IPS DF 4.7 (cell line): ENCODE measurements around the gene NADSYN1.

Experiments
- DNase-seq: peaks from one replicate; pipeline ENCODE4 v3.0.0-alpha.2; 2013; ENCODE audit warnings: low spot score; ENCODE audit errors: extremely low read depth

NADSYN1 gene

DNA sequence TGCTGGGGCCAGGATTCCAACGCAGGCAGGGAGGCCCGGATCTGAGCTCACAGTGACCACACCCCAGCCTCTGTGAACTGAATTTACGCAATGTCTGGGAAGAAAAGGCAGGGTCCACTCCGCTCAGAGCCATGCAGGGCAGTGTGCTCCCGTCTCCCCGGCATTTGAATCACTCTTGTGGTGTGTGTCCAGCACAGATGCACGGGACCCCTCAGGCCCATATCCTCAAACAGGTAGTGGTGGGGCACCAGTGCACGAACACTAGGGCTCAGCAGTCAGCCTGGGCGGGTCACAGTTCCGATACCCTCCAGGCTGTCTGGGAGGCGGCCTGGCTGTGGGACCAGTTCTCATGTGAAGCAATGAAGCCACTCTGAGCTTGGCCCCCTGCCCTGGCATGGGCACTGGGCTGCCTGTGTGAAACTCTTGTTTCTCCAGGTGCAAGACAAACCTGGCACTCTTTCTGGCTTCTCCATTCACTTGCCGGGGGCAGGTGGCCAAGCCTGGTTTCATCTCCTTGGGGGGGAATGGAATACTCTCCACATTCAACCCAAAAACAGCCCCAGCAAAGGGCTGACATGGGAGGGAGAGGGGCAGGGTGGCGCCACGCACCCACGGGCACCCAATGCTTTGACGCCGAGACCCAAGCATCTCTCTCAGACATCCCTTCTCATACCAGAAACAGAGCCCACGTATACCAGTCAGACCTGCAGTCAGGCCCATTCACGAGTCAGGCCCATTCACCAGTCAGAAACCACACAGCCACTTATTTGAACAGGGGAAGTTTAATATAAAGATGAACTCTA, 19.2 kb upstream of the NADSYN1 start:
- no peak for DNase-seq

DNA sequence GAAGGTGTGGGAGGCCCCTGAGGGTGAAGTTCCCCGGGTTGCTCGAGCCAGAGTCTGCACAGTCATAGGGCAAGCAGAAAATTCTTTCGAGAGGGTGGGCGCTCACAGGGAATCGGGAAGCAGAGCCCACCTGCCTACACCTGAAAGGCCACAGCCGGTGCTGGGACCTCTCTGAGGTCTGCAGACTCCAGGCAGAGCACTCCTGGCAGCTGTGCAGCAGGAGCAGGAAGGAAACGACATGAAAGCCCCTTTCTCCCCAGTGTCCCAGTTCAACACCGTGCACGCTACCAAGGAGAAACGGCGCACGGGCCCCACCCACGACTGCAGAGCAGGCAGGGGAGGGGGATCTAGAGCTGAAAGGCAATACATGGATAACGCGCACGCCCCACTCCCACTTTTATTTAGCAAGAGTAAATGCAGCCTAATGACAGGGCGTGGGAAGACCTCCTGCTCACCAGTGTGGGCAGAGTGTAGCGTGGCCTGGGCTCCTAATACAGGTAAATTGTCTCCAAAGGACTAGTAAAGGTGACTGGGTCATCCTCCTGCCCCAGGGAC, 18.4 kb upstream of the NADSYN1 start:
- no peak for DNase-seq

DNA sequence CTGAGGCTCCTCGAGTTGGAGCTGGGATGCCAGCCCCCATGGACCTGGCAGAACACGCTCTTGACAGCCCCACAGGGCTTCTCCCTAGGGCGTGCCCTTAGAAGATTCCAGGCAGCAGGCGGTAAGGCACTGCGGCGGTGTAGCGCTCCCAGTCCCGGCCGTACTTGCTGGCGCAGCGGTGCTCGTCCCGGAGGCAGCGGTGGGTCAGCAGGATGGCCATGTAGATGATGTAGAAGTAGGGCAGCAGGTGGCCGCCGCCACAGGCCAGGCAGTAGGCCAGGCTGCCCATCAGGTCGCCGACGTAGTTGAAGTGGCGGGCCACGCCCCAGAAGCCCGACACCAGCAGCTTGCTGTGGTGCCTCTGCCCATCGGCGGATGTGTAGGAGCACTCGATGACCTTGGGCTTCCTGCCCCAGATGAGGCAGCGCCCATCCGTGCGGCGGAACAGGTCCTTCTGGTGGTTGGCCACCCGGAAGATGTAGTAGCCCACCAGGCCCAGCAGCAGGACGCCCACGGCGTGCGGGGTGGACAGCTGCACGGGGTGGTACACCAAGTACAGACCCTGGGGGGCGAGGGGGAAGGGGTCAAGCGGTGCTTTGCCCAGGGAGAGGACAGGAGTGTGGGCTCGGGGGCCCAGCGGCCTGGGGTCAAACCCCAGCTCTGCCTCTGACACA, 17.6 kb upstream of the NADSYN1 start:
- DNase-seq = no peak

DNA sequence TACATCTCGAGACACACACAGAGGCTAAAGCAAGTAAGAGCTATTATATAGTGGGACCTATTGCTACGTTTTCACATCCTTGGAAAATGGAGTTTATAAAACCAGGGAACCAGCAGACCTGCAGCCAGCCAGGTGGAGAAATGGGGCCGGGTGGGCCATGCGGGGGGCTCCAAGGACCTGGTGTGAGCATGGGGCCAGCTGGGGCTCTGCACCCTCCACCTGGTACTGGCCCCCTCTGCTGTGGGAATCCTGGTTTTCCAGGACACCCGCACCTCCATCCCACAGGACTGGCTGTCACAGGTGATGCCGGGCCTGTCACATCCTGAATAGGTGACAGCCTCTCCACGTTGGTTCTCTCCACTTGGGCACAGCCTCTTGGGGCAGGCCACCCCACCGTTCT, 16.1 kb upstream of the NADSYN1 start:
- no peak for DNase-seq

DNA sequence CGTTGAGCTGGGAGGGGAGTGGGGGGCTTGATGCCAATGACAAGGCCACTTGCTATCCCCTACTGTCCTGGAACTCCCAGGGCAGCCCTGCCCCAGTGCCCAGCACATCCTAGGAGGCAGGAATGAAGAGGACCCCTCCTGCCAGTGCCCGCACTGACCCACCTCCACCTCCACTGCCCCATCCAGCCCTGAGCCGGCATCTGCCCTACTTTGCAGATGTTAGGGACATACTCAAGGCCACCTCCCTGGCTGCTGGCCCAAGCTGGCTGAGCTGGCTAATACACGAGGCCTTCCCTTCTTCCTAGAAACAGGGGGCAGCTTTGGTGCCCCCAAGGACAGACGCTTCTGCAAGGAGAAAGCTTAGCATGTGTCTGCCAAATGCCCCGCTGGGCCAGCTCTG, 15.6 kb upstream of the NADSYN1 start:
- DNase-seq = no peak

DNA sequence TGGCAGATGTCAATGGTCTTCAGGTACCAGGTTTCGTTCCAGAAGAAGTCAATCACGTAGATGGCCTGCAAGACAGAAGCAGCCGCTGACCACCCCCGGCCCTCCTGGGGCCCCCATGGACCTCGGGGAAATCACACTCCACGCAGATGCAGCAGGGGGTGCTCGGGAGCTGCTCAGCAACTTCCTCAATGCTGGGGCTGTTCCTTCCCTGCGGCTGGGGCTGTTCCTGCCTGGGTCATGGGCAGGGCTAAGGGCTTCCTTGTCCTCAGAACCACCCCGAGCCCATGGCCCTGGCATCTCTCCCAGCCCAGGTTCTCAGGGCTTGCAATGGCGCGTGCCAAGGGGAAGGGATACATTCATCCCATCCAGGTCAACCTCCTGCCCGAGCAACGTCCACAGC, 15.1 kb upstream of the NADSYN1 start:
- DNase-seq = no peak

DNA sequence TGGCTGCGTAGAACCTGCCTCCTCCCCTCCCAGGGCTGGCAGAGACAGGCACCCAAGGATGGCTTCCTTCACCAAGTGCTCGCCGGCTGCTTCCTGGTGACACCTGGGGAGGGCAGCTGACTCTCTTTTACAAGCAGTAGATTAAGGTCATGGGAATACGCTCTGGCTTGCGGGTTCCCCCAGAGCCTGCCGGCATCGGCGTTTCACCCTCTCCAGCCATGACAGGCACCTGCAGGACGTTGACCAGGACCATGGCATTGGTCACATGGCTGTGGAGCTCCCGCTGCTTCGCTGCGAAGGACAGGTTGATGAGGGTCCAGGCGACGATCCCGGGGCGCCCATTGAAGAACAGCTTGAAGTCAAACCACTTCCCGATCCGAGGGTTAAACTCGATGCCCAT, 14.4 kb upstream of the NADSYN1 start:
- DNase-seq = no peak

DNA sequence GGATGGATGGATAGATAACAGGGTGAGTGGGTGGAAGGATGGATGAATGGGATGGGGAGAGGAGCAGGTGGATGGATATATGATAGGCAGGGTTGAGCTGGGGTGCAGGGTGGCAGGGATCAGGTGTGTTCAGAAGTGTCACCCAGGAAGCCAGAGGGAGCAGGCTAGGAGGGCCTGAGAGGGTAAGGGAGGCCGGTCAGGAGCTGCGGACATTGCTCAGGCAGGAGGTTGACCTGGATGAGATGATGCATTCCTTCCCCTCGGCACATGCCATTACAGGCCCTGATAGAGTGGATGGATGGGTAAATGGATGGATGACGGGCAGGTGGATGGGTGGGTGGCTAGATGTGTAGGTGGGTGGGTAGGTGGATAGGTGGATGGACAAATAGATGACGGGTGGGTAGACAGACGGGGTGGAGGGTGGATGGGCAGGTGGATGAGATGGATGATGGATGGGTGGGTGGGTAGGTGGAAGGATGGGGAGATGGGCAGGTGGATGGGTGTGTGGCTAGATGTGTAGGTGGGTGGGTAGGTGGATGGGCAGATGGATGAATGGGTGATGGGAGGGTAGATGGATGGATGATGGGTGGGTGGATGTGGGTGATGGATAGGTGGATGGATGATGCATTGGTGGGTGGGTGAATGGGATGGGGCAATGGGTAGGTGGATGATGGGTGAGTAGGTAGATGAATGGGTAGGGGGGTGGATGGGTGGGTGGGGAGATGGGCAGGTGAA, 12.8 kb upstream of the NADSYN1 start:
- DNase-seq = no peak

DNA sequence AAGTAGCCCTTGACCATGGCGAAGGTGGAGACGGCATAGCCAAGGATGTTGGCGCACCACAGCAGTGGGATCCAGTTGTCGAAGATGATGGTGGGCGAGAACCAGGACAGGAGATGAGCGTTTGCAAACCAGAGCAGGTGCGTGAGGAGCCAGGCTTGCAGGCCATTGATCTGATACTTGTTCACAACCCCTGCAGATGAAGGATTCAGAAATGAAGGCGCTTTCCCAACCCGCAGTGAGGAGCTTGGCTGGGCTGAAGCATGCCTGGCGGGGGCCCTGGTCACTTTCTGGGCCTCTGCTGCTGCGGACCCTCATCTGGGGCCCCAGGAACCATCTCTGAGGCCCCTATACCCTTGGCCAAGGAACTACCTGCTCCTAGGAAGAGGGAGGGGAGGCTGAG, 11.8 kb upstream of the NADSYN1 start:
- DNase-seq = no peak

DNA sequence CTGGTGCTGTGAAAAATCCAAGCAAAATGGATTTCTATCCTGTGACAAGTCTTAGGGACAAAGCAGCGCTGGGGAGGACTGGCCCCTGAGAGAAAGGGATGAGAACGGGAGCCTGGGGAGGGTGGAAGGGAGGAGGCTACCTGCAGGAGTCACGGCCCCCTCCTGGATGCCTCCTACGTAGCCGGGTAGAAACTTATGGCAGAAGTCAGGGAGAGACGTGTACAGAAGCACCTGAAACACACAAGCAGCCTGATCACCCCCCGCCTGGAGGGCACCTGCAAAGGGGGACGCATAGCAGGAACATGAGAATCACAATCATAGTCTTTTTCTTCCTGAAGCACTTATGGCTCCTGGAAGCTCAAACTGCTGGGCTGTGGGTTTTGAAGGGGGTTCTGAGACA, 10.9 kb upstream of the NADSYN1 start:
- no peak for DNase-seq

DNA sequence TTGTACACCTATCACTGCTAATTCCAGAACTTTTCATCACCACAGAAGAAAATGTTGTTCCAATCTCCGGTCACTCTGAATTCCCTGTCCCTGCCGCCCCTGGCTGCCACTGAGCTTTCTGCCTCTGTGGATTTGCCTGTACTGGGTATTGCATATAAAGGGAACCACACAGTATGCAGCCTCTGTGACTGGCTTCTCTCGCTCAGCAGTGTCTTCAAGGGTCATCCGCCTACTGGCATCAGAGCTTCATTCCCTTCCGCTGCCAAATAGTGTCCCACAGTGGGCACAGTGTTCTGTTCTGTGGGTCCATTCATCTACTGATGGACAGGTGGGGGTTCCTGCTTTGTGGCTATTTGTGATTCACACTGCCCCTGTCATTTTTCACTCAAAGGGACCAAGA, 10.1 kb upstream of the NADSYN1 start:
- DNase-seq = no peak

DNA sequence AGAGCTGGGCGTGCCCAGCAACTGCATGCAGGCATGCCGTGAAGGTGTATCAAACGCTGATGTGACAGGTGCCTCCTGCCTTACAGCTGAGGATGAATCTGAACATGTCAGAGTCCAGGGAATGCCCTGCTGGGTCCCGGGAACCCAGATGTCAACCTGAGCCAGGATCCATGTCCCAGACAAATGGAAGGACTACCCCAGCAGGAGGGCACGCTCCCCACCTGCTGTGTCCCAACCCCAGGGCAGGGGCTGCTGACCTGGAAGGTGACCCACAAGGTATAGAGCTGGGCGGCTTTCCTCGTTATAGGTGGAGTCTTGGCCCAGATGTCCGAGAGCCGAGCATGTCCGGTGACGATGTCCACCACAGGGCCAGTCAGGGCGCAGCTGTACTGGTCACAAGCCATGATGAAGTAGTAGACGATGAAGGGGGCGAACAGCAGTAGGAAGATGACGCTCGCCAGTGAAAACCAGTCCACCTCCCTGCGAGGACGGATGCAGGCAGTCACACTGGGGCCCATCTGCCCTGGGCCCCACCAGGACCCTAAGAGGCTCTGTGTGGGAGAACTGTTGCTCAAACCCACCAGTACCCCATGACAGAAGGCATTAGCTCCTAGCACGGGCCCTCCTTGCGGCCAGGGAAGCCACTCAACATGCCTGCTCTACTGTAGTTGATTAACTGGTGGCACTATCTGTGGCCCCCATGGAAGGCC, 9.1 kb upstream of the NADSYN1 start:
- DNase-seq = no peak

DNA sequence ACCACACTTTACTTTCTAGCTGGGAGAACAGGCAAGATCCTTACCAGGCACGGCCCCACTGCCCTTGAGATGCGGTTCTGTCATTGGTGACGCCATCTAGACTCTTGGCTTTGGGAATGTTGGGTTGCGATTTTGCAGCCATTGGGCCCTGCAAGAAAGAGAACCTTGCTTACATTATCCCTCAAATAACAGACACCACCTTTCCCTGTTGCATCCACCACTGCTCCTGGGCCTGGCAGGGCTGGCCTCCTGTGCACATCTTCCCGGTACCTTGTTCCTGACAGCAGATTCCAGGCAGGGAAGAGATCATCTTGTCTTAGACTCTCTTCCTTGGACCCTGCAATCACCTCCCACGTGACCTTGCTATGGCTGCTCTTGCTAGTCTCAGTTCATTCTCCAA, 8.2 kb upstream of the NADSYN1 start:
- no peak for DNase-seq

DNA sequence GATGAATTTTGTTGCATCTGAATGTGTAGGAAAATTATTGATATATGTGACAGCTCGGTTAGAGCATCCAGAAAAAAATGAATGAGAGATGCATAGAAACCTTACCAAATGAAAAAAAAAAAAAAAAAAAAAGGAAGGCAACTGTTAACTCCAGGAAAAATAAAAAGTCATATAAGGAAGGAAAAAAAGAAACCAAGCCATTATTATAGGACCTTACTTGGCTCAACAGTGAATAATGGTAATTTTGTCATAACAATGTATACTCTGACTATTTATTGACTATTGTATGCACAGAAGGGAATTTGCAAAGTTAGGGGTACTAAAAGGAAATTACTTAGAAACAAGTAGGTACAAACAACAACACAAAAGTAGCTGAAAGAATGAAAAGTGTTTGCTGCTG, 6.9 kb upstream of the NADSYN1 start:
- no peak for DNase-seq

DNA sequence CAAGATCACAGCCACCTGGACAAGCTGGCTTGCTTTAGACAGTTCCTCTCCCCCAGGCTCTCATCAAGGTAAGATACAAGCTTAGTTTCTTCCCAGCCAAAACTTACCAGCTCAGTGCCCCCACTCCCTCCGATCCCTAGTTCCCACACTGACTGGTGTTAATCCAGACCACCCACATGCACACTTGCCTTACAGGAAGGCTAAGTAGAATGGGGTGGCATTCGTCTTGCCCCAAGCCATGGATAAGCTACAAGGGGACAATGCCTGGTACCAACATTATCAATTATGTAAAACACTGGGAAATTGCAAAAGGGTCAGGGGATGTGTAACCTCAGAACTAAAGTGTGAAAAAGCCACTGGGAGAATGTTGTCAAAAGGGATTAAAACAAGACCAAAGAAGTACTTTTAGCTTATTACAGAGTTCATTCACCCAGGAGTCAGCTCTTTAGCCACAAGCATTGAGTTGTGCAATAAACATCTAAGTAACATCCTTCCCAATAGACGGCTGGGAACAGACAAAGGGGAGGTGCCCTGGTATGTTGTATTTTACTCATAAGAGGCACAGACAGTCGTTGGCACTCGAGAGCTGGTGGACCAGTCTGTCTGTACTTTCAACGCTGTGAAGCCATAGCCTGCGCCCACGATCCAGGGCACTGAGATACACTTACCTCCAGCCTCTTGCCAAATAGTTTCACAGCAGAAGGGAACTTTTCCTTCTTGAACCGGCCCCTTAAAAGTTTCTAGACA, 5.9 kb upstream of the NADSYN1 start:
- DNase-seq = no peak

DNA sequence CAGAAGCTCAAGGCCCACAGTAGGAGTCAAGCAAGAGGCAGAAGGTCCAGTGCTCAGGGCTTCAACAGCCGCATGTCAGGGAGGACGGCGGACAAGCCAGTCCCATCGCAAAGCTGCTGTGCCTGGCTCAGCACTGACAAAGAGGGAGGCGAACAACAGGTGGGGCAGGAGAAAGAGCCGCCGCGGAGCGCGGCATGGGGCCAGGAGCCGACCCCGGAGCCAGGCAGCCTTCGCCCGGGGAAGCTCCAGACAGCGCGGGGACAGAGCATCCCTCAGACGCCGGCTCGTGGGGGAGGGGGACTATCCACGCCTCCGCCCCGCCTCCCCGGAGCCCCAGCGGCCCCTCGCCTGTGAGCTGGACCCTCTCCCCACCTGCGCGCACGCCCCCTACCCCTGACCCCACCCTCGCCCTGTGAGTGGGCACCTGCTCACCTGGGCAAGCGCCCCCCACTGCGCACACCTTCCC, 5.2 kb upstream of the NADSYN1 start:
- no peak for DNase-seq

DNA sequence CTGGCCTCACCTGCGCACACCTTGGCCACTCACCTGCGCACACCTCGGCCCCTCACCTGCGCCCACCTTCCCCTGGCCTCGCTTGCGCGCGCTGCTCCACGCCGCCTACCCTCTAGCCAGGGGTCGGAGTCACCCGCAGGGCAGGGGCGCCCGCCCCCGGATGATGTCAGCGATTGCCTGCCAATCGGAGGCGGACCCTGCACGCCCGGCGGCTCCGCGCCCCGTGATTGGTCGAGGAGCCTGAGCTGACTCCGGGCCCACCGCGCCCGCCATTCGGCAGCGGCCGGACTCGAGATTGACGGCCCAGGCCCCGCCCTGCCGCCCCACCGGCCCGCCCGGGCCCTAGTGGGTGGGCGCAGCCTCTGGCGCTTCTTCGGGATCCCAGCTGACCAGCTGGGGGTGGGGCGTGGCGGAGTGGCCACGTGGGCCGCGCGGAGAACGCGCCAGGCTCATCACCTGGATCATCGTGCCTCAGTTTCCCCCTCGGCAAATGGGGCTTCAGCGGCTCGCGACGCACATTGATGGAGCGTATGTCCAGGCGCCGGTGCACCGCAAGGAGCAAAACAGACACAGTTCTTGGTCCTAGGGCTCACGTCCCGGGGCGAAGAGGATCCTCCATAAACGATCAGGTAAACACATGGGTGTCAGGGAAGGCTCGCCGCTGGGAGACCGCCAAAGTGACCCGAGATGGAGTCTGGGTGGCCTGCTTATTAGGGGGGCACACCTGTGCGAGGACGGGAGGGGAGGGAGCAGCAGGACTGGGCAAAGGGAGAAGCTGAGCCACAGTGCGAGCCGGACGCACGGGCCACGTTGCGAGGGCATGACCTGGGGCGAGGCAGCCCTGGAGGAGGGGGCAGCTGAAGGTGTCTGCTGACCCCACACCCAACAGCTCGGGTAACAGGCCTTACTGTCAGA, 4.5 kb upstream of the NADSYN1 start, which contains the start of gene DHCR7:
Gene DHCR7, minus strand, starts transcription at position 137 of the 915 bp plus-strand sequence. CDS start 3,441 bp downstream, outside the sequence.
- DNase-seq = no peak

DNA sequence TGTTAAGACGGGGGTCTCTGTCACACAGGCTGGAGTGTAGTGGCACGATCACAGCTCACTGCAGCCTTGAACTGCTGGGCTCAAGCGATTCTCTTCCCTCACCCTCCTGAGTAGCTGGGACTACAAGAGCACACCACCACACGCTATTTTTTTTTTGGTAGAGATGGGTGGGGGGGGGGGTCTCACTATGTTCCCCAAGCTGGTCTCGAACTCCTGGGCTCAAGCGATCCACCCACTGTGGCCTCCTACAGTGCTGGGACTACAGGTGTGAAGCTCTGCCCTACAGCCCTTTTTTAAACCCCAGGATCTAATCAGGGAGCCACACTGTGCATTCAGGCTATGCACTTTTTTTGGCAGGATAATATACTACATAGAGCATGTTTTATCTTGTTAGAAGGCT, 3.4 kb upstream of the NADSYN1 start:
- no peak for DNase-seq

DNA sequence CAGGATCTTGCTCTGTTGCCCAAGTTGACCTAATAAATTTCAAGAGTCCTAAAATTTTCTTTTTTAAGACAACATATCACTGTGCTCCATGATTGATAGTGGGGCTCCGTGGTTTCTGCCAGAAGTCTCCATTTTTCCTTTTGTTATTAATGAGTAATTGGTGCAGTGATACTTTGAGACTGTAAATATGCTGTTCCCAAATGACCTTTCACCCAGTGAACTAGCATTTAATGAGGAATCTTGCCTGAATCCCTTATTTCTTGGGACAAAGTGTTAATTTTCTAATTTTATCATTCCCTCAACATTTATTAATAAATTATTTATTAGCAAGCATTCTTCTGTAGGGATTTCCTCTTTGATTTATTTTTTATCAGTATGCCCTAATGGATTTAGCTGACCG, 2.5 kb upstream of the NADSYN1 start:
- no peak for DNase-seq
